HepG2 (cell line): ENCODE measurements around the gene VEGFA. TPM values are rescaled to one million over a fixed set of nuclear protein-coding genes. Genes with fewer than 3 reads are reported as not detected.
A peak's percentile ranks its signal among the peaks of the same experiment; 100 is the strongest.

Source experiments
- BORCS8-MEF2B ChIP-seq: sonication (generic); formaldehyde crosslinking; IDR thresholded peaks from 2 replicates; pipeline ENCODE4 v1.8.0; 2022; ENCODE audit warnings: mild to moderate bottlenecking, missing genetic modification reagents
- CCDC6 ChIP-seq: sonication (generic); formaldehyde crosslinking; IDR thresholded peaks from 2 replicates; pipeline ENCODE4 v1.8.1; 2022; ENCODE audit warnings: mild to moderate bottlenecking, missing genetic modification reagents, moderate library complexity
- DMAP1 ChIP-seq: IDR thresholded peaks from 2 replicates; pipeline ENCODE4 v1.6.1; 2016
- HMGA1 ChIP-seq: sonication (generic); formaldehyde crosslinking; conservative IDR thresholded peaks from 2 replicates; pipeline ENCODE4 v1.4.0; 2020; ENCODE audit warnings: missing genetic modification reagents
- IRF2 ChIP-seq: IDR thresholded peaks from 2 replicates; pipeline ENCODE4 v1.6.1; 2018; ENCODE audit warnings: missing genetic modification reagents, missing compliant biosample characterization
- KDM5B ChIP-seq: sonication (generic); formaldehyde crosslinking; IDR thresholded peaks from 2 replicates; pipeline ENCODE4 v1.4.0; 2020; ENCODE audit warnings: missing genetic modification reagents, mild to moderate bottlenecking, borderline replicate concordance
- MLLT10 ChIP-seq: sonication (generic); formaldehyde crosslinking; IDR thresholded peaks from 2 replicates; pipeline ENCODE4 v1.4.0; 2020; ENCODE audit warnings: missing genetic modification reagents
- TCF12 ChIP-seq, 2 experiments: fragments of 450-650 bp in 1 of 2; sonication (generic) in 1 of 2; formaldehyde crosslinking in 1 of 2; IDR thresholded peaks; 2 replicates each; pipeline versions ENCODE4 v1.6.1 to v1.8.0; 2017 to 2022; ENCODE audit warnings: antibody characterized with exemption in 1 of 2, mild to moderate bottlenecking in 1 of 2, missing genetic modification reagents in 1 of 2, moderate library complexity in 1 of 2
- ZNF230 ChIP-seq: sonication (generic); formaldehyde crosslinking; IDR thresholded peaks from 2 replicates; pipeline ENCODE4 v1.4.0; 2020; ENCODE audit warnings: mild to moderate bottlenecking, missing genetic modification reagents
- ZNF253 ChIP-seq: sonication (generic); formaldehyde crosslinking; IDR thresholded peaks from 2 replicates; pipeline ENCODE4 v1.8.0; 2022; ENCODE audit warnings: mild to moderate bottlenecking, missing genetic modification reagents, borderline replicate concordance
- ZNF280D ChIP-seq: sonication (generic); formaldehyde crosslinking; IDR thresholded peaks from 2 replicates; pipeline ENCODE4 v1.5.1; 2020; ENCODE audit warnings: mild to moderate bottlenecking, missing genetic modification reagents
- ZNF543 ChIP-seq: sonication (generic); formaldehyde crosslinking; IDR thresholded peaks from 2 replicates; pipeline ENCODE4 v1.4.0; 2020; ENCODE audit warnings: mild to moderate bottlenecking, missing genetic modification reagents
- ZNF609 ChIP-seq: sonication (generic); formaldehyde crosslinking; IDR thresholded peaks from 2 replicates; pipeline ENCODE4 v1.4.0; 2020; ENCODE audit warnings: mild to moderate bottlenecking, missing genetic modification reagents, borderline replicate concordance
- ZNF616 ChIP-seq: sonication (generic); formaldehyde crosslinking; IDR thresholded peaks from 2 replicates; pipeline ENCODE4 v1.5.0; 2020; ENCODE audit warnings: low read depth, mild to moderate bottlenecking, missing genetic modification reagents
- ZNF800 ChIP-seq: sonication (generic); formaldehyde crosslinking; IDR thresholded peaks from 2 replicates; pipeline ENCODE4 v1.4.0; 2020; ENCODE audit warnings: missing genetic modification reagents
- ZNF891 ChIP-seq: sonication (generic); formaldehyde crosslinking; IDR thresholded peaks from 2 replicates; pipeline ENCODE4 v1.5.0; 2020; ENCODE audit warnings: mild to moderate bottlenecking, missing genetic modification reagents
- polyA plus RNA-seq, 8 experiments: library from polyadenylated mRNA; depleted of rRNA in 3 of 8; stranded (reverse) in 7 of 8; unstranded in 1 of 8; fragments of >200 nt; fragmentation: Illumina TruSeq in 4 of 8; extraction: Trizol in 4 of 8; gene quantifications; 2 replicates each; pipeline versions ENCODE4 v1.2.1 to v1.2.3, GENCODE V29; 2011 to 2016; ENCODE audit warnings: low read depth in 4 of 8, missing spikeins in 1 of 8, mixed read lengths in 1 of 8; ENCODE audit not compliant: insufficient read depth in 1 of 8
- total RNA-seq, 5 experiments: library from RNA; depleted of rRNA; stranded (reverse); fragments of >200 nt; fragmentation: Illumina TruSeq; extraction: Trizol; gene quantifications; 2 replicates each; pipeline ENCODE4 v1.2.3, GENCODE V29; 2016; ENCODE audit warnings: low read depth in 1 of 5
- TF ChIP-seq, protein P1 (sequence below): IDR thresholded peaks from 2 replicates; pipeline ENCODE4 v1.6.1; 2018; ENCODE audit warnings: missing genetic modification reagents, mild to moderate bottlenecking, missing compliant biosample characterization

The VEGFA gene
- total and polyA plus RNA-seq, 2 of the 13 experiments (the other 11 are each of a cell fraction or from before 2014, with no cell fraction given): 68.1 to 629 TPM

- TF ChIP-seq IRF2 (CRISPR knock-in tag): 0 out of 2 replicates have a peak, but pooled peaks have one; percentile 13
- no peak for TF ChIP-seq ZNF800 (CRISPR knock-in tag)
- no peak for TF ChIP-seq ZNF616 (CRISPR knock-in tag)
- no peak for TF ChIP-seq MLLT10 (CRISPR knock-in tag)
- TF ChIP-seq DMAP1: no peak
- TF ChIP-seq ZNF543: 0 out of 2 replicates have a peak, but pooled peaks have one; percentile 46
- TF ChIP-seq, protein P1, sequence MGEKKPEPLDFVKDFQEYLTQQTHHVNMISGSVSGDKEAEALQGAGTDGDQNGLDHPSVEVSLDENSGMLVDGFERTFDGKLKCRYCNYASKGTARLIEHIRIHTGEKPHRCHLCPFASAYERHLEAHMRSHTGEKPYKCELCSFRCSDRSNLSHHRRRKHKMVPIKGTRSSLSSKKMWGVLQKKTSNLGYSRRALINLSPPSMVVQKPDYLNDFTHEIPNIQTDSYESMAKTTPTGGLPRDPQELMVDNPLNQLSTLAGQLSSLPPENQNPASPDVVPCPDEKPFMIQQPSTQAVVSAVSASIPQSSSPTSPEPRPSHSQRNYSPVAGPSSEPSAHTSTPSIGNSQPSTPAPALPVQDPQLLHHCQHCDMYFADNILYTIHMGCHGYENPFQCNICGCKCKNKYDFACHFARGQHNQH (CRISPR knock-in tag): no peak
- TF ChIP-seq ZNF609 (CRISPR knock-in tag): peak; percentile 28; the same call in 1 of the 2 replicates
- TF ChIP-seq KDM5B (CRISPR knock-in tag): peak; percentile 48; the same call in 1 of the 2 replicates
- no peak for TF ChIP-seq ZNF891 (CRISPR knock-in tag)
- TF ChIP-seq BORCS8-MEF2B: no peak
- peak; percentile 85 for TF ChIP-seq ZNF230
- 0 out of 2 replicates have a peak, but pooled peaks have one; percentile 21 for TF ChIP-seq ZNF280D (CRISPR knock-in tag)
- TF ChIP-seq TCF12 (IDR thresholded peaks at IDR 0.05): no peak
- TF ChIP-seq TCF12 (CRISPR knock-in tag; IDR thresholded peaks at IDR 0.05): no peak
- TF ChIP-seq CCDC6 (CRISPR knock-in tag): 0 out of 2 replicates have a peak, but pooled peaks have one; percentile 28
- TF ChIP-seq ZNF253: no peak
- TF ChIP-seq HMGA1: no peak
Observed at GRCh38 chr6:43723737-43724295, 46.2 kb upstream of the VEGFA start (continued).
